Neutrophil (primary cell): ENCODE results near the gene IFNL1.
"Not testable (repeated sequence)": the region's sequence is repeated elsewhere in the genome, so short reads cannot be mapped to it uniquely, and the experiment has no call there.

Source experiments
- H3K27ac ChIP-seq: fragments of 200-600 bp; sonication (generic); 2 replicates; pipeline ENCODE4 v1.5.1; 2016; ENCODE audit warnings: mild to moderate bottlenecking, moderate library complexity
- H3K27me3 ChIP-seq: fragments of 200-600 bp; sonication (generic); 2 replicates; pipeline ENCODE4 v1.6.0; 2016; ENCODE audit warnings: mild to moderate bottlenecking
- H3K36me3 ChIP-seq: fragments of 200-600 bp; sonication (generic); 2 replicates; pipeline ENCODE4 v1.5.1; 2017
- H3K4me1 ChIP-seq, 2 experiments: fragments of 200-600 bp in 1 of 2; sonication (generic) in 1 of 2; 1 replicate in 1 of 2; 2 replicates in 1 of 2; pipeline versions ENCODE4 v1.5.1 to v1.6.1; 2013 to 2016; ENCODE audit warnings: low read depth in 1 of 2, low read length in 1 of 2, mild to moderate bottlenecking in 1 of 2, moderate library complexity in 1 of 2; ENCODE audit not compliant: control insufficient read depth in 1 of 2, insufficient read depth in 1 of 2
- H3K4me3 ChIP-seq, 2 experiments: fragments of 200-600 bp in 1 of 2; sonication (generic) in 1 of 2; 1 replicate in 1 of 2; 2 replicates in 1 of 2; pipeline ENCODE4 v1.5.1; 2013 to 2016; ENCODE audit warnings: low read depth in 1 of 2, low read length in 1 of 2, mild to moderate bottlenecking in 1 of 2, moderate library complexity in 1 of 2
- H3K9me3 ChIP-seq: fragments of 200-600 bp; sonication (generic); 2 replicates; pipeline ENCODE4 v1.5.1; 2016
- CTCF ChIP-seq: fragments of 200-600 bp; sonication (generic); IDR thresholded peaks from 2 replicates; pipeline ENCODE4 v1.5.1; 2016; ENCODE audit warnings: antibody characterized with exemption

The IFNL1 gene

GRCh38 chr19:39270036-39270871 is 26.0 kb upstream of the IFNL1 start:
- H3K27me3 ChIP-seq: peaks cover 27% of the 10 kb centered on the region
- H3K27ac ChIP-seq: no peak overlapping the region
- H3K36me3 ChIP-seq: no peaks in the 10 kb centered on the region
- no peak overlapping the region for H3K4me3 ChIP-seq
- H3K4me1 ChIP-seq: no peaks in the 10 kb centered on the region
- no peaks in the 10 kb centered on the region for H3K9me3 ChIP-seq
- no peak for TF ChIP-seq CTCF

- not testable (repeated sequence) for H3K4me1 ChIP-seq, H3K9me3 ChIP-seq, H3K27me3 ChIP-seq, H3K36me3 ChIP-seq, H3K4me3 ChIP-seq, H3K27ac ChIP-seq
Observed at GRCh38 chr19:39273859-39274258, 22.3 kb upstream of the IFNL1 start.

- H3K4me3 ChIP-seq: no peak overlapping the region
- H3K4me1 ChIP-seq: no peaks in the 10 kb centered on the region
- H3K36me3 ChIP-seq: no peaks in the 10 kb centered on the region
- H3K27me3 ChIP-seq: no peaks in the 10 kb centered on the region
- TF ChIP-seq CTCF: no peak
- H3K9me3 ChIP-seq: no peaks in the 10 kb centered on the region
- no peak overlapping the region for H3K27ac ChIP-seq
Observed at GRCh38 chr19:39275578-39275977, 20.6 kb upstream of the IFNL1 start.

- TF ChIP-seq CTCF: no peak
- Histone ChIP-seq H3K36me3 (no peaks in the 10 kb centered on the region), H3K27me3 (peaks cover 4% of the 10 kb centered on the region), H3K9me3 (no peaks in the 10 kb centered on the region), H3K4me3 (no peak overlapping the region), H3K4me1 (no peaks in the 10 kb centered on the region), H3K27ac (no peak overlapping the region)
Observed at GRCh38 chr19:39276740-39277139, 19.5 kb upstream of the IFNL1 start.

GRCh38 chr19:39277598-39277997 is 18.6 kb upstream of the IFNL1 start:
- Histone ChIP-seq H3K27me3 (peaks cover 6% of the 10 kb centered on the region), H3K36me3 (no peaks in the 10 kb centered on the region), H3K4me1 (no peaks in the 10 kb centered on the region), H3K27ac (no peak overlapping the region), H3K9me3 (no peaks in the 10 kb centered on the region), H3K4me3 (no peak overlapping the region)
- no peak for TF ChIP-seq CTCF

- Histone ChIP-seq H3K27ac (no peak overlapping the region), H3K4me3 (no peak overlapping the region), H3K4me1 (no peaks in the 10 kb centered on the region), H3K9me3 (no peaks in the 10 kb centered on the region), H3K36me3 (no peaks in the 10 kb centered on the region), H3K27me3 (peaks cover 29% of the 10 kb centered on the region)
- no peak for TF ChIP-seq CTCF
Observed at GRCh38 chr19:39282021-39282420, 14.2 kb upstream of the IFNL1 start.
